Esophagus (tissue), 2 donors: ENCODE results near the gene C11orf21. TPM values are rescaled to one million over a fixed set of nuclear protein-coding genes. Genes with fewer than 3 reads are reported as not detected.

Experiments
- H3K27ac ChIP-seq, 2 donors: one replicate each; pipeline ENCODE4 v1.5.1; 2013; ENCODE audit warnings: low read depth in 2 of 2, mild to moderate bottlenecking in 2 of 2, inconsistent platforms in 1 of 2, low read length in 1 of 2, moderate library complexity in 1 of 2
- H3K27me3 ChIP-seq, 2 donors: one replicate each; pipeline ENCODE4 v1.6.1; 2013; ENCODE audit warnings: low read length in 2 of 2, control low read depth in 1 of 2, mild to moderate bottlenecking in 1 of 2; ENCODE audit not compliant: insufficient read depth in 2 of 2, control insufficient read depth in 1 of 2
- H3K36me3 ChIP-seq, 2 donors: one replicate each; pipeline ENCODE4 v1.6.1; 2013; ENCODE audit warnings: low read length in 1 of 2; ENCODE audit not compliant: control insufficient read depth in 2 of 2, insufficient read depth in 2 of 2
- H3K4me1 ChIP-seq, 2 donors: one replicate each; pipeline ENCODE4 v1.6.1; 2013; ENCODE audit warnings: low read length in 1 of 2; ENCODE audit not compliant: control insufficient read depth in 2 of 2, insufficient read depth in 2 of 2
- H3K4me3 ChIP-seq, 2 donors: one replicate each; pipeline ENCODE4 v1.5.1; 2013; ENCODE audit warnings: low read length in 2 of 2, mild to moderate bottlenecking in 2 of 2, low read depth in 1 of 2, moderate library complexity in 1 of 2
- H3K9me3 ChIP-seq, 2 donors: one replicate each; pipeline ENCODE4 v1.6.1; 2013; ENCODE audit warnings: mild to moderate bottlenecking in 2 of 2, low read depth in 1 of 2, low read length in 1 of 2, moderate library complexity in 1 of 2; ENCODE audit not compliant: control insufficient read depth in 2 of 2, insufficient read depth in 1 of 2
- WGBS, 2 donors: extraction: QIAGEN DNeasy Blood & Tissue Kit; methylation state at CpG; one replicate each; pipeline ENCODE4 v1.1.7; 2013; 5-methylcytosine and 5-hydroxymethylcytosine counted together
- polyA plus RNA-seq, 2 donors: library from polyadenylated mRNA; stranded (reverse); fragments of 200-250 nt; gene quantifications; one replicate each; pipeline ENCODE4 v1.2.3, GENCODE V29; 2013
- donor health status: healthy with polysubstance abuse.
- donor health status: Bipolar disorder and iron deficiency.

C11orf21 gene
- polyA plus RNA-seq, 2 donors: 0.42 to 0.45 TPM

- Histone ChIP-seq H3K36me3 (no peaks in the 10 kb centered on the region), H3K4me3 (no peak overlapping the region), H3K27ac (no peak overlapping the region), H3K4me1 (peaks cover 9 to 30% of the 10 kb centered on the region in 2 donors), H3K9me3 (no peaks in the 10 kb centered on the region), H3K27me3 (no peaks in the 10 kb centered on the region)
- WGBS, 2 donors: 65 to 73% methylated on average over 16 of the region's 16 CpGs
Observed at GRCh38 chr11:2310786-2311352, 9.2 kb upstream of the C11orf21 start.

GRCh38 chr11:2310073-2310785 is 8.5 kb upstream of the C11orf21 start:
- Histone ChIP-seq H3K36me3 (no peaks in the 10 kb centered on the region), H3K4me3 (no peak overlapping the region), H3K9me3 (no peaks in the 10 kb centered on the region), H3K27ac (no peak overlapping the region), H3K27me3 (no peaks in the 10 kb centered on the region), H3K4me1 (peaks cover 12 to 34% of the 10 kb centered on the region in 2 donors)
- 81 to 83% methylated on average over 16 of the region's 16 CpGs for WGBS, 2 donors

GRCh38 chr11:2309251-2310072 is 7.7 kb upstream of the C11orf21 start:
- H3K9me3 ChIP-seq: no peaks in the 10 kb centered on the region
- WGBS, 2 donors: 75% methylated on average over 19 of the region's 19 CpGs
- no peaks in the 10 kb centered on the region for H3K27me3 ChIP-seq
- H3K4me1 ChIP-seq: peaks cover 12 to 29% of the 10 kb centered on the region in 2 donors
- no peak overlapping the region for H3K4me3 ChIP-seq
- no peaks in the 10 kb centered on the region for H3K36me3 ChIP-seq
- no peak overlapping the region for H3K27ac ChIP-seq

- no peaks in the 10 kb centered on the region for H3K36me3 ChIP-seq
- no peaks in the 10 kb centered on the region for H3K27me3 ChIP-seq
- H3K4me3 ChIP-seq: no peak overlapping the region
- H3K4me1 ChIP-seq: peaks cover 11 to 29% of the 10 kb centered on the region in 2 donors
- no peaks in the 10 kb centered on the region for H3K9me3 ChIP-seq
- WGBS, 2 donors: 75 to 87% methylated on average over 7 of the region's 7 CpGs
- no peak overlapping the region for H3K27ac ChIP-seq
Observed at GRCh38 chr11:2308713-2309112, 7.0 kb upstream of the C11orf21 start.

- Histone ChIP-seq H3K4me3 (no peak overlapping the region), H3K36me3 (no peaks in the 10 kb centered on the region), H3K27me3 (no peaks in the 10 kb centered on the region), H3K9me3 (no peaks in the 10 kb centered on the region), H3K4me1 (peaks cover 11 to 26% of the 10 kb centered on the region in 2 donors), H3K27ac (no peak overlapping the region)
- 83% methylated on average over 21 to 23 of the region's 23 CpGs for WGBS, 2 donors
Observed at GRCh38 chr11:2307501-2308331, 6.0 kb upstream of the C11orf21 start.

- no peaks in the 10 kb centered on the region for H3K9me3 ChIP-seq
- WGBS, 2 donors: 33 to 55% methylated on average over 14 of the region's 14 CpGs
- H3K4me3 ChIP-seq: no peak overlapping the region
- peak overlapping the region; percentile 8 to 36 for H3K27ac ChIP-seq
- H3K36me3 ChIP-seq: no peaks in the 10 kb centered on the region
- H3K27me3 ChIP-seq: no peaks in the 10 kb centered on the region
- H3K4me1 ChIP-seq: peaks cover 4 to 20% of the 10 kb centered on the region in 2 donors
Observed at GRCh38 chr11:2306877-2307500, 5.3 kb upstream of the C11orf21 start.

- WGBS, 2 donors: 24 to 29% methylated on average over 4 of the region's 4 CpGs
- Histone ChIP-seq H3K36me3 (no peaks in the 10 kb centered on the region), H3K27ac (peak overlapping the region; percentile 69 to 81), H3K27me3 (no peaks in the 10 kb centered on the region), H3K4me1 (peaks cover 4 to 17% of the 10 kb centered on the region in 2 donors), H3K4me3 (no peak overlapping the region), H3K9me3 (no peaks in the 10 kb centered on the region)
Observed at GRCh38 chr11:2306452-2306823, 4.7 kb upstream of the C11orf21 start.

GRCh38 chr11:2305788-2306451 is 4.2 kb upstream of the C11orf21 start:
- no peak overlapping the region for H3K4me3 ChIP-seq
- no peaks in the 10 kb centered on the region for H3K9me3 ChIP-seq
- peak overlapping the region; percentile 69 to 81 for H3K27ac ChIP-seq
- H3K4me1 ChIP-seq: peaks cover 4 to 15% of the 10 kb centered on the region in 2 donors
- WGBS, 2 donors: 24 to 27% methylated on average over 12 of the region's 12 CpGs
- H3K27me3 ChIP-seq: no peaks in the 10 kb centered on the region
- no peaks in the 10 kb centered on the region for H3K36me3 ChIP-seq
